IMR-90 (cell line): ENCODE data around the gene PCDHGB6. TPM values are rescaled to one million over a fixed set of nuclear protein-coding genes. Genes with fewer than 3 reads are reported as not detected.

Experiments
- ATAC-seq: fragments of 200-7000 bp; cut with Tn5 transposase; 2 replicates; pipeline ENCODE4 v1.9.1; 2020; ENCODE audit warnings: low read depth, mild to moderate bottlenecking, moderate library complexity
- BruUV-seq: library from RNA; stranded (reverse); fragments of 400-500 nt; replicated peaks from 2 replicates; lab custom pipeline; 2021; lab: Mats Ljungman, UMichigan
- CTCF ChIA-PET: fragments of 300-600 bp; formaldehyde crosslinking; extraction: SDS; loops from one replicate; lab custom pipeline; 2021; ENCODE audit warnings: antibody characterized with exemption; lab: Yijun Ruan, JAX
- POLR2A ChIA-PET: fragments of 300-600 bp; sonication (Branson Sonifier 250); formaldehyde crosslinking; loops from one replicate; lab custom pipeline; 2022; ENCODE audit warnings: antibody characterized with exemption; ENCODE audit not compliant: unreplicated experiment; lab: Charles Lee
- DNase-seq: peaks from one replicate; pipeline ENCODE4 v3.0.0; 2013
- H2AFZ ChIP-seq: replicated peaks from 2 replicates; pipeline ENCODE3; 2013; ENCODE audit warnings: low read length, mild to moderate bottlenecking; ENCODE audit not compliant: poor library complexity
- H2AK5ac ChIP-seq: 2 replicates; pipeline ENCODE4 v1.6.1; 2013; ENCODE audit warnings: low read depth, low read length, inconsistent platforms
- H2AK9ac ChIP-seq: replicated peaks from 2 replicates; pipeline ENCODE3; 2013; ENCODE audit warnings: mild to moderate bottlenecking, low read depth, low read length, moderate library complexity; ENCODE audit not compliant: poor library complexity
- H2BK120ac ChIP-seq: 2 replicates; pipeline ENCODE4 v1.6.1; 2013; ENCODE audit warnings: low read depth, low read length, inconsistent platforms
- H2BK15ac ChIP-seq: 3 replicates; pipeline ENCODE4 v1.6.1; 2013; ENCODE audit warnings: low read depth, low read length, inconsistent platforms
- H2BK20ac ChIP-seq: 2 replicates; pipeline ENCODE4 v1.6.1; 2013; ENCODE audit warnings: low read depth, mild to moderate bottlenecking, inconsistent platforms, low read length, moderate library complexity
- H2BK5ac ChIP-seq: 2 replicates; pipeline ENCODE4 v1.6.1; 2013; ENCODE audit warnings: mild to moderate bottlenecking, low read depth, low read length, inconsistent platforms; ENCODE audit not compliant: poor library complexity, severe bottlenecking
- H3K14ac ChIP-seq: replicated peaks from 2 replicates; pipeline ENCODE4 v1.6.1; 2013; ENCODE audit warnings: low read depth, low read length, inconsistent platforms
- H3K18ac ChIP-seq: 2 replicates; pipeline ENCODE4 v1.6.1; 2013; ENCODE audit warnings: low read depth, low read length, control low read depth
- H3K23ac ChIP-seq: 2 replicates; pipeline ENCODE4 v1.6.1; 2013; ENCODE audit warnings: low read depth, low read length, inconsistent platforms
- H3K27ac ChIP-seq: 2 replicates; pipeline ENCODE4 v1.5.1; 2013; ENCODE audit warnings: mild to moderate bottlenecking, control low read depth, low read length; ENCODE audit not compliant: insufficient read depth
- H3K27me3 ChIP-seq: 2 replicates; pipeline ENCODE4 v1.6.1; 2013; ENCODE audit warnings: low read length; ENCODE audit not compliant: control insufficient read depth, insufficient read depth
- H3K36me3 ChIP-seq: 2 replicates; pipeline ENCODE4 v1.6.1; 2013; ENCODE audit warnings: low read length, mixed read lengths; ENCODE audit not compliant: control insufficient read depth, insufficient read depth
- H3K4ac ChIP-seq: 2 replicates; pipeline ENCODE4 v1.6.1; 2013; ENCODE audit warnings: low read depth, low read length, inconsistent platforms
- H3K4me1 ChIP-seq: 2 replicates; pipeline ENCODE4 v1.6.1; 2013; ENCODE audit warnings: low read length, mixed read lengths; ENCODE audit not compliant: control insufficient read depth, insufficient read depth
- H3K4me2 ChIP-seq: 2 replicates; pipeline ENCODE4 v1.6.1; 2013; ENCODE audit warnings: low read depth, mild to moderate bottlenecking, control low read depth, low read length, moderate library complexity
- H3K4me3 ChIP-seq: 2 replicates; pipeline ENCODE4 v1.5.1; 2013; ENCODE audit warnings: low read depth, mild to moderate bottlenecking, control low read depth, low read length, moderate library complexity; ENCODE audit not compliant: insufficient read depth
- H3K56ac ChIP-seq: 2 replicates; pipeline ENCODE4 v1.6.1; 2013; ENCODE audit warnings: low read length, inconsistent platforms; ENCODE audit not compliant: insufficient read depth; ENCODE audit errors: extremely low read depth
- H3K79me1 ChIP-seq, 2 experiments: 2 replicates each; pipeline ENCODE4 v1.6.1; 2013; ENCODE audit warnings: low read length in 2 of 2, inconsistent platforms in 1 of 2, low read depth in 1 of 2
- H3K9ac ChIP-seq: 2 replicates; pipeline ENCODE4 v1.6.1; 2013; ENCODE audit warnings: low read depth, low read length, control low read depth
- H3K9me1 ChIP-seq: 2 replicates; pipeline ENCODE4 v1.6.1; 2013; ENCODE audit warnings: low read length, inconsistent platforms; ENCODE audit not compliant: insufficient read depth
- H3K9me3 ChIP-seq: 2 replicates; pipeline ENCODE4 v1.6.1; 2013; ENCODE audit warnings: low read length; ENCODE audit not compliant: control insufficient read depth, insufficient read depth
- H4K20me1 ChIP-seq: 2 replicates; pipeline ENCODE4 v1.6.1; 2013; ENCODE audit warnings: low read length, inconsistent platforms; ENCODE audit not compliant: insufficient read depth
- H4K5ac ChIP-seq: 2 replicates; pipeline ENCODE4 v1.6.1; 2013; ENCODE audit warnings: mild to moderate bottlenecking, low read depth, low read length, control low read depth
- H4K8ac ChIP-seq, 2 experiments: 2 replicates each; pipeline ENCODE4 v1.6.1; 2013; ENCODE audit warnings: low read depth in 2 of 2, low read length in 2 of 2, control low read depth in 1 of 2, inconsistent platforms in 1 of 2
- H4K91ac ChIP-seq: 2 replicates; pipeline ENCODE4 v1.6.1; 2013; ENCODE audit warnings: low read depth, low read length, inconsistent platforms; ENCODE audit not compliant: insufficient read depth
- BHLHE40 ChIP-seq: fragments of 150-350 bp; IDR thresholded peaks from 2 replicates; pipeline ENCODE4 v1.6.1; 2016; ENCODE audit warnings: mild to moderate bottlenecking, low read depth, low read length
- CEBPB ChIP-seq: IDR thresholded peaks from 2 replicates; pipeline ENCODE4 v1.6.1; 2012; ENCODE audit warnings: low read depth, low read length, improper control_type of control experiment
- ELK1 ChIP-seq: fragments of 150-350 bp; IDR thresholded peaks from 2 replicates; pipeline ENCODE4 v1.6.1; 2016; ENCODE audit warnings: low read depth, mild to moderate bottlenecking, low read length, moderate library complexity, borderline replicate concordance
- FOS ChIP-seq: fragments of 150-350 bp; IDR thresholded peaks from 2 replicates; pipeline ENCODE4 v1.6.1; 2016; ENCODE audit warnings: low read depth, low read length
- MXI1 ChIP-seq: IDR thresholded peaks from 2 replicates; pipeline ENCODE4 v1.6.1; 2012; ENCODE audit warnings: low read depth, mild to moderate bottlenecking, low read length, moderate library complexity, borderline replicate concordance
- NFE2L2 ChIP-seq: fragments of 150-350 bp; IDR thresholded peaks from 2 replicates; pipeline ENCODE4 v1.6.1; 2016; ENCODE audit warnings: low read depth, mild to moderate bottlenecking, low read length
- RFX5 ChIP-seq: IDR thresholded peaks from 2 replicates; pipeline ENCODE4 v1.8.0; 2012; ENCODE audit warnings: low read depth, mild to moderate bottlenecking, low read length, moderate library complexity
- WGBS, 2 experiments: methylation state at CpG; one replicate each; pipeline versions ENCODE4 v1.1.5 to v1.1.7; 2013; ENCODE audit warnings: missing lambda C conversion rate in 2 of 2; ENCODE audit not compliant: insufficient read length in 1 of 2; ENCODE audit errors: extremely low coverage in 2 of 2; 5-methylcytosine and 5-hydroxymethylcytosine counted together
- dilution Hi-C: fragments of 300-500 bp; cut with HindIII; formaldehyde crosslinking; loops from one replicate; pipeline ENCODE4 v1.14.3; 2018; ENCODE audit warnings: low sequenced_read_pairs; ENCODE audit not compliant: unreplicated experiment
- in situ Hi-C: fragments of 300-500 bp; cut with MboI; formaldehyde crosslinking; loops from 3 replicates; pipeline ENCODE4 v1.14.3; 2019; ENCODE audit warnings: low sequenced_read_pairs, inconsistent platforms, mixed read lengths
- intact Hi-C: fragments of 100-400 bp; cut with micrococcal nuclease; formaldehyde crosslinking; loops from 2 replicates; pipeline ENCODE4 v1.10.0; 2022
- polyA plus RNA-seq, 3 experiments: library from polyadenylated mRNA; depleted of rRNA; stranded (reverse); fragments of >200 nt; gene quantifications; 2 replicates each; pipeline ENCODE4 v1.2.3, GENCODE V29; 2012; ENCODE audit warnings: low replicate concordance in 1 of 3
- total RNA-seq: library from RNA; depleted of rRNA; stranded (reverse); fragments of >200 nt; gene quantifications from 2 replicates; pipeline ENCODE4 v1.2.3, GENCODE V29; 2012

The PCDHGB6 gene
- total and polyA plus RNA-seq, 2 of the 4 experiments (the other 2 are of a cell fraction), result 1.4 to 2.2 TPM

- Histone ChIP-seq H3K4me3 (no peak overlapping the region), H4K91ac (no peak overlapping the region), H3K4me2 (peak overlapping the region; percentile 22; the same call in 1 of the 2 replicates), H3K27ac (no peak overlapping the region), H2AK5ac (no peak overlapping the region), H3K4me1 (no peaks in the 10 kb centered on the region), H3K14ac (no peak overlapping the region), H3K79me1 (peaks cover 0 to 3% of the 10 kb centered on the region in 2 experiments; a peak in 1 of 4 replicates), H3K23ac (no peak overlapping the region), H2BK5ac (no peak overlapping the region), H3K4ac (no peak overlapping the region), H3K27me3 (peaks cover 2% of the 10 kb centered on the region; the same call in 1 of the 2 replicates), H2AK9ac (no peak overlapping the region), H3K9ac (no peak overlapping the region), H4K20me1 (no peaks in the 10 kb centered on the region), H3K56ac (no peak overlapping the region), H2BK20ac (no peak overlapping the region), H3K9me1 (no peaks in the 10 kb centered on the region), H3K9me3 (peaks cover 63% of the 10 kb centered on the region), H3K36me3 (peaks cover 7% of the 10 kb centered on the region; the same call in 1 of the 2 replicates), H3K18ac (no peak overlapping the region), H4K8ac (no peak overlapping the region), H2AFZ (no peak overlapping the region), H2BK120ac (no peak overlapping the region), H4K5ac (no peak overlapping the region), H2BK15ac (no peak overlapping the region)
- ChIA-PET CTCF (interaction anchor here (0.7 kb wide), 1 partner anchor 40 kb away, joined by 3 read pairs; the partner anchor contains the start of gene TAF7), POLR2A (no interaction called here)
- dilution Hi-C loops (no loop called here), in situ Hi-C loops (no loop called here), intact Hi-C loops (loop anchor here (5.0 kb wide), 1 partner anchor 33 kb away; no protein-coding TSS in a partner anchor)
- no peak for TF ChIP-seq CEBPB
- no peak for TF ChIP-seq RFX5
- TF ChIP-seq NFE2L2, result no peak
- TF ChIP-seq MXI1, result no peak
- no peak for TF ChIP-seq BHLHE40
- TF ChIP-seq FOS, result no peak
- no peak for TF ChIP-seq ELK1
- BruUV-seq, result no TSS peak
- ATAC-seq (no peak), DNase-seq (no peak)
- 60% methylated on average over 1 of the region's 15 CpGs; no CpG with 5 or more reads in 1 of the 2 experiments for WGBS, 2 experiments
Measured at GRCh38 chr5:141360685-141361084, 47.1 kb upstream of the PCDHGB6 start.
